Measurements from ENCODE around the gene KCNJ14.

GRCh38 chr19:48483301-48483700, 27.9 kb downstream of the KCNJ14 start:
- TF ChIP-seq CTCF (IDR thresholded peaks at IDR 0.05) (no peak), POLR2A (IDR thresholded peaks at IDR 0.05) (no peak)
